ENCODE data around the gene TAL1. TPM values are rescaled to one million over a fixed set of nuclear protein-coding genes. Genes with fewer than 3 reads are reported as not detected.

TAL1 gene
- total RNA-seq, 2 experiments from 2014 or later: not detected

GRCh38 chr1:47186267-47187185 lies 45.5 kb downstream of the TAL1 start:
- no peak overlapping the region for H3K4me3 Mint-ChIP-seq
- ATAC-seq (no peak), DNase-seq (no peak)
- ChIA-PET CTCF (interaction anchor here (1.0 kb wide), 1 partner anchor 77 kb away, joined by 3 read pairs; no protein-coding TSS in a partner anchor), POLR2A (no interaction called here)
- no peaks in the 10 kb centered on the region for H3K9me3 Mint-ChIP-seq
- no peak for TF ChIP-seq CTCF (IDR thresholded peaks at IDR 0.05)
- peaks cover 4% of the 10 kb centered on the region for H3K27me3 Mint-ChIP-seq
- H3K27ac Mint-ChIP-seq: no peak overlapping the region
- no peaks in the 10 kb centered on the region for H3K4me1 Mint-ChIP-seq (ENCODE audit: low read depth)
- no peaks in the 10 kb centered on the region for H3K36me3 Mint-ChIP-seq (ENCODE audit: low read depth)
- intact Hi-C loops (cut with micrococcal nuclease): no loop called here

- no peak for DNase-seq
- Mint-ChIP-seq H3K36me3 (ENCODE audit: low read depth) (no peaks in the 10 kb centered on the region), H3K27ac (no peak overlapping the region), H3K27me3 (peaks cover 12% of the 10 kb centered on the region), H3K4me1 (ENCODE audit: low read depth) (no peaks in the 10 kb centered on the region), H3K9me3 (no peaks in the 10 kb centered on the region), H3K4me3 (no peak overlapping the region)
- ChIA-PET CTCF (interaction anchor here (1.2 to 3.1 kb wide), 3 partner anchors 9 to 253 kb away, joined by 4 to 26 read pairs (median 6); partner anchors contain the start of gene FOXD2), POLR2A (no interaction called here)
- intact Hi-C loops (cut with micrococcal nuclease): no loop called here
- no peak for TF ChIP-seq CTCF (IDR thresholded peaks at IDR 0.05)
- ATAC-seq: no peak
Measured at GRCh38 chr1:47184822-47185677, 47.0 kb downstream of the TAL1 start.

GRCh38 chr1:47184090-47184821 lies 47.8 kb downstream of the TAL1 start:
- ATAC-seq: no peak
- H3K4me1 Mint-ChIP-seq (ENCODE audit: low read depth): peaks cover 5% of the 10 kb centered on the region
- intact Hi-C loops (cut with micrococcal nuclease): no loop called here
- peaks cover 16% of the 10 kb centered on the region for H3K27me3 Mint-ChIP-seq
- no peak for DNase-seq
- no peak for TF ChIP-seq CTCF (IDR thresholded peaks at IDR 0.05)
- H3K27ac Mint-ChIP-seq: no peak overlapping the region
- ChIA-PET POLR2A (no interaction called here), CTCF (interaction anchor here (1.2 to 3.1 kb wide), 4 partner anchors 9 to 254 kb away, joined by 3 to 26 read pairs (median 5); partner anchors contain the start of gene FOXD2)
- H3K4me3 Mint-ChIP-seq: no peak overlapping the region
- H3K9me3 Mint-ChIP-seq: no peaks in the 10 kb centered on the region
- no peaks in the 10 kb centered on the region for H3K36me3 Mint-ChIP-seq (ENCODE audit: low read depth)

GRCh38 chr1:47183308-47184089 lies 48.5 kb downstream of the TAL1 start:
- POLR2A ChIA-PET: no interaction called here
- no peak overlapping the region for H3K27ac Mint-ChIP-seq
- no peaks in the 10 kb centered on the region for H3K36me3 Mint-ChIP-seq (ENCODE audit: low read depth)
- no peaks in the 10 kb centered on the region for H3K9me3 Mint-ChIP-seq
- no peak overlapping the region for H3K4me3 Mint-ChIP-seq
- H3K4me1 Mint-ChIP-seq (ENCODE audit: low read depth): peaks cover 6% of the 10 kb centered on the region
- DNase-seq: no peak
- TF ChIP-seq CTCF (IDR thresholded peaks at IDR 0.05): no peak
- intact Hi-C loops (cut with micrococcal nuclease): no loop called here
- H3K27me3 Mint-ChIP-seq: peaks cover 21% of the 10 kb centered on the region
- ATAC-seq: no peak
- CTCF ChIA-PET: interaction anchor here (1.2 to 3.1 kb wide), 4 partner anchors 8 to 254 kb away, joined by 3 to 26 read pairs (median 5); partner anchors contain the start of gene FOXD2

Data from activated CD8-positive, alpha-beta T cell treated with anti-CD3 and anti-CD28 coated beads for 36 hours (primary cell).